ENCODE data around the gene GRIA2.

GRCh38 chr4:157280673-157281072 lies 60.1 kb downstream of the GRIA2 start:
- no peak for TF ChIP-seq CTCF (IDR thresholded peaks at IDR 0.05)
- TF ChIP-seq POLR2AphosphoS5 (IDR thresholded peaks at IDR 0.05; ENCODE audit: insufficient read depth in 1 of 2, low read depth in 1 of 2): no peak
- no peak for TF ChIP-seq POLR2A (IDR thresholded peaks at IDR 0.05)

Data from vagina (tissue), 2 donors.